Effector memory CD4-positive, alpha-beta T cell (primary cell): ENCODE results near the gene KCND3.
"Not testable (repeated sequence)": the region's sequence is repeated elsewhere in the genome, so short reads cannot be mapped to it uniquely, and the experiment has no call there.

Experiments
- DNase-seq, 3 donors: peaks; one replicate each; pipeline ENCODE4 v3.0.0-alpha.2; 2020
- H3K27ac ChIP-seq: 2 replicates; pipeline ENCODE4 v1.7.0; 2013; ENCODE audit warnings: mild to moderate bottlenecking, low read length, moderate library complexity; ENCODE audit not compliant: insufficient read depth, poor library complexity, severe bottlenecking
- H3K27me3 ChIP-seq: replicated peaks from 2 replicates; pipeline ENCODE4 v1.7.0; 2013; ENCODE audit warnings: mild to moderate bottlenecking, low read length; ENCODE audit not compliant: insufficient read depth, control insufficient read depth, poor library complexity, severe bottlenecking
- H3K36me3 ChIP-seq: 2 replicates; pipeline ENCODE4 v1.7.0; 2013; ENCODE audit warnings: mild to moderate bottlenecking, low read length, moderate library complexity; ENCODE audit not compliant: control insufficient read depth, insufficient read depth
- H3K4me1 ChIP-seq: 2 replicates; pipeline ENCODE4 v1.7.0; 2013; ENCODE audit warnings: low read length, mild to moderate bottlenecking; ENCODE audit not compliant: control insufficient read depth, insufficient read depth, poor library complexity, severe bottlenecking
- H3K4me3 ChIP-seq: 2 replicates; pipeline ENCODE4 v1.7.0; 2013; ENCODE audit warnings: low read length, low read depth, mild to moderate bottlenecking; ENCODE audit not compliant: insufficient read depth, poor library complexity, severe bottlenecking
- H3K9me3 ChIP-seq: 2 replicates; pipeline ENCODE4 v1.7.0; 2013; ENCODE audit warnings: mild to moderate bottlenecking, low read length, moderate library complexity; ENCODE audit not compliant: control insufficient read depth

Gene KCND3

GRCh38 chr1:111746614-111746999 lies 242.9 kb downstream of the KCND3 start:
- H3K4me3 ChIP-seq: no peak overlapping the region
- no peak for DNase-seq
- H3K36me3 ChIP-seq: no peaks in the 10 kb centered on the region
- no peaks in the 10 kb centered on the region for H3K4me1 ChIP-seq
- H3K9me3 ChIP-seq: no peaks in the 10 kb centered on the region
- no peak overlapping the region for H3K27ac ChIP-seq
- H3K27me3 ChIP-seq: no peaks in the 10 kb centered on the region

GRCh38 chr1:111745675-111746613 lies 243.5 kb downstream of the KCND3 start:
- no peaks in the 10 kb centered on the region for H3K4me1 ChIP-seq
- no peak for DNase-seq
- H3K27ac ChIP-seq: no peak overlapping the region

GRCh38 chr1:111743679-111744101 lies 245.8 kb downstream of the KCND3 start:
- Histone ChIP-seq H3K4me1 (peaks cover 5% of the 10 kb centered on the region), H3K9me3 (no peaks in the 10 kb centered on the region), H3K4me3 (no peak overlapping the region), H3K27me3 (no peaks in the 10 kb centered on the region), H3K27ac (no peak overlapping the region), H3K36me3 (no peaks in the 10 kb centered on the region)
- no peak for DNase-seq

More at GRCh38 chr1:111745675-111746613, 243.5 kb downstream of the KCND3 start:
- Histone ChIP-seq H3K27me3 (no peaks in the 10 kb centered on the region), H3K4me3 (no peak overlapping the region), H3K9me3 (no peaks in the 10 kb centered on the region), H3K36me3 (no peaks in the 10 kb centered on the region)

GRCh38 chr1:111742938-111743549 lies 246.4 kb downstream of the KCND3 start:
- H3K9me3 ChIP-seq: no peaks in the 10 kb centered on the region
- H3K4me3 ChIP-seq: no peak overlapping the region
- DNase-seq: no peak
- no peaks in the 10 kb centered on the region for H3K27me3 ChIP-seq
- H3K36me3 ChIP-seq: no peaks in the 10 kb centered on the region
- peaks cover 7% of the 10 kb centered on the region for H3K4me1 ChIP-seq
- H3K27ac ChIP-seq: no peak overlapping the region

- not testable (repeated sequence) for H3K4me3 ChIP-seq, H3K27me3 ChIP-seq, H3K27ac ChIP-seq, H3K36me3 ChIP-seq, DNase-seq, H3K9me3 ChIP-seq
- H3K4me1 ChIP-seq: peaks cover 13% of the 10 kb centered on the region
These were observed 247.2 kb downstream of the KCND3 start for GRCh38 chr1:111742292-111742691.

- no peak overlapping the region for H3K27ac ChIP-seq
- H3K27me3 ChIP-seq: no peaks in the 10 kb centered on the region
- peak overlapping the region; percentile 88 for H3K4me3 ChIP-seq
- DNase-seq: no peak
- peaks cover 13% of the 10 kb centered on the region for H3K4me1 ChIP-seq
- H3K9me3 ChIP-seq: no peaks in the 10 kb centered on the region
- H3K36me3 ChIP-seq: no peaks in the 10 kb centered on the region
These were observed 249.3 kb downstream of the KCND3 start for GRCh38 chr1:111739925-111740765.

- no peaks in the 10 kb centered on the region for H3K9me3 ChIP-seq
- peak; percentile 42 to 57 (median 55) for DNase-seq
- H3K36me3 ChIP-seq: no peaks in the 10 kb centered on the region
- H3K4me1 ChIP-seq: peaks cover 13% of the 10 kb centered on the region
- peak within 1 kb of the TSS; percentile 88 for H3K4me3 ChIP-seq
- H3K27me3 ChIP-seq: no peaks in the 10 kb centered on the region
- H3K27ac ChIP-seq: peak within 1 kb of the TSS; percentile 56
These were observed 250.1 kb downstream of the KCND3 start, which contains the start of gene INKA2 for GRCh38 chr1:111739194-111739924. TSS of gene INKA2 (minus strand) at chr1:111739395. CDS start at chr1:111739242, 153 bp downstream.

- peak; percentile 33 to 47 (median 37) for DNase-seq
- Histone ChIP-seq H3K4me1 (peaks cover 13% of the 10 kb centered on the region), H3K9me3 (no peaks in the 10 kb centered on the region), H3K27ac (peak overlapping the region; percentile 56), H3K36me3 (no peaks in the 10 kb centered on the region), H3K27me3 (no peaks in the 10 kb centered on the region), H3K4me3 (peak overlapping the region; percentile 88)
These were observed 250.9 kb downstream of the KCND3 start for GRCh38 chr1:111738436-111739193.

GRCh38 chr1:111738133-111738435 lies 251.4 kb downstream of the KCND3 start:
- Histone ChIP-seq H3K36me3 (no peaks in the 10 kb centered on the region), H3K27me3 (no peaks in the 10 kb centered on the region), H3K4me1 (peaks cover 13% of the 10 kb centered on the region), H3K4me3 (peak overlapping the region; percentile 88), H3K27ac (no peak overlapping the region), H3K9me3 (no peaks in the 10 kb centered on the region)
- no peak for DNase-seq
